ENCODE data around the gene DDAH1. TPM values are rescaled to one million over a fixed set of nuclear protein-coding genes. Genes with fewer than 3 reads are reported as not detected.

DDAH1 gene
- total and polyA plus RNA-seq, 2 of the 4 experiments (the other 2 are of a cell fraction) = 78.0 to 94.5 TPM

DNA sequence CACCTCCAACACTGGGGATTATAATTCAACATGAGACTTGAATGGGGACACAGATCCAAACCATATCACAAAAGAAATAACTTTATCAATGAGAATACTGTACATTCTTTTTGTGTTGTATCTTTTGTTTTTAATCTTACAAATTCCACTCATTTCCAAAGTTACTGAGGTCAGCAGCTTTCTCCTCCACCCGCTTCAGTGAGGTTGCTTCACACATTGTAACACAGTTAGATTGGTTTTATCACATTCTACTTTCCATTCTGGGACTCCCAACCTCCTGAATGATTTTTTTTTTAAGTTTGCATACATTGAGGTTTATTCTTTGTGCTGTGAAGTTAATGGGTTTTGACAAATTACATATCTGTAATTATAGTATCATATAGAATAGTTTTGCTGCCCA, 43.8 kb downstream of the DDAH1 start:
- ChIA-PET POLR2A (ENCODE audit: unreplicated experiment) (no interaction called here), CTCF (interaction anchor here (0.5 kb wide), 1 partner anchor 114 kb away, joined by 3 read pairs; no protein-coding TSS in a partner anchor)
- H3K27ac ChIP-seq (ENCODE audit: insufficient read depth, low read length) = no peak overlapping the region
- no peak overlapping the region for H2AK5ac ChIP-seq (ENCODE audit: low read depth, low read length)
- no peak overlapping the region for H3K14ac ChIP-seq (replicated peaks; ENCODE audit: low read depth, low read length)
- no peak overlapping the region for H3K9ac ChIP-seq (ENCODE audit: low read depth, low read length)
- H4K8ac ChIP-seq (ENCODE audit: low read depth in 2 of 2, low read length in 2 of 2) = no peak overlapping the region
- no peak overlapping the region for H2AK9ac ChIP-seq (replicated peaks; ENCODE audit: low read depth, low read length, poor library complexity)
- TF ChIP-seq RCOR1 (IDR thresholded peaks at IDR 0.05; ENCODE audit: insufficient replicate concordance, low read length) (no peak), RAD21 (IDR thresholded peaks at IDR 0.05; ENCODE audit: low read length) (no peak), MAZ (IDR thresholded peaks at IDR 0.05; ENCODE audit: borderline replicate concordance, low read depth, low read length) (no peak), SMC3 (IDR thresholded peaks at IDR 0.05; ENCODE audit: low read depth, low read length) (no peak), MAFK (IDR thresholded peaks at IDR 0.05; ENCODE audit: low read depth, low read length) (no peak), RFX5 (IDR thresholded peaks at IDR 0.05; ENCODE audit: low read depth, low read length) (no peak), CTCF (conservative IDR thresholded peaks at IDR 0.05; ENCODE audit: low read depth, low read length) (no peak), MXI1 (IDR thresholded peaks at IDR 0.05; ENCODE audit: borderline replicate concordance, low read depth, low read length) (no peak)
- TF ChIP-seq, protein P1, sequence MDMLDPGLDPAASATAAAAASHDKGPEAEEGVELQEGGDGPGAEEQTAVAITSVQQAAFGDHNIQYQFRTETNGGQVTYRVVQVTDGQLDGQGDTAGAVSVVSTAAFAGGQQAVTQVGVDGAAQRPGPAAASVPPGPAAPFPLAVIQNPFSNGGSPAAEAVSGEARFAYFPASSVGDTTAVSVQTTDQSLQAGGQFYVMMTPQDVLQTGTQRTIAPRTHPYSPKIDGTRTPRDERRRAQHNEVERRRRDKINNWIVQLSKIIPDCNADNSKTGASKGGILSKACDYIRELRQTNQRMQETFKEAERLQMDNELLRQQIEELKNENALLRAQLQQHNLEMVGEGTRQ (IDR thresholded peaks at IDR 0.05; ENCODE audit: low read depth, low read length) = no peak
- no peak overlapping the region for H2AFZ ChIP-seq (replicated peaks; ENCODE audit: low read length, poor library complexity)
- H3K56ac ChIP-seq (ENCODE audit: extremely low read depth, insufficient read depth, low read length) = no peak overlapping the region
- no CpG with 5 or more reads among the region's 1 CpG for WGBS, 2 experiments (ENCODE audit: extremely low coverage in 2 of 2, insufficient read length in 1 of 2)
- H2BK20ac ChIP-seq (ENCODE audit: low read depth, low read length) = no peak overlapping the region
- H4K20me1 ChIP-seq (ENCODE audit: insufficient read depth, low read length) = peaks cover 3% of the 10 kb centered on the region; the same call in 1 of the 2 replicates
- no peak overlapping the region for H3K4me3 ChIP-seq (ENCODE audit: insufficient read depth, low read depth, low read length)
- H4K91ac ChIP-seq (ENCODE audit: insufficient read depth, low read depth, low read length) = no peak overlapping the region
- no peak overlapping the region for H3K23ac ChIP-seq (ENCODE audit: low read depth, low read length)
- dilution Hi-C loops (cut with HindIII; ENCODE audit: low sequenced_read_pairs, unreplicated experiment) = no loop called here
- H2BK5ac ChIP-seq (ENCODE audit: low read depth, low read length, poor library complexity, severe bottlenecking) = no peak overlapping the region
- in situ Hi-C loops (cut with MboI; ENCODE audit: low sequenced_read_pairs) = no loop called here
- peaks cover 3% of the 10 kb centered on the region for H3K9me1 ChIP-seq (ENCODE audit: insufficient read depth, low read length)
- peaks cover 35 to 70% of the 10 kb centered on the region in 2 experiments for H3K79me1 ChIP-seq (ENCODE audit: low read depth in 1 of 2, low read length in 2 of 2)
- no peak overlapping the region for H2BK15ac ChIP-seq (ENCODE audit: low read depth, low read length)
- H3K18ac ChIP-seq (ENCODE audit: low read depth, low read length) = no peak overlapping the region
- H2BK120ac ChIP-seq (ENCODE audit: low read depth, low read length) = no peak overlapping the region
- H3K4ac ChIP-seq (ENCODE audit: low read depth, low read length) = no peak overlapping the region
- H3K27me3 ChIP-seq (ENCODE audit: control insufficient read depth, insufficient read depth, low read length) = no peaks in the 10 kb centered on the region
- intact Hi-C loops (cut with micrococcal nuclease) = no loop called here
- ATAC-seq (ENCODE audit: low read depth) (no peak), DNase-seq (no peak)
- peaks cover 10% of the 10 kb centered on the region for H3K9me3 ChIP-seq (ENCODE audit: control insufficient read depth, insufficient read depth, low read length)
- peaks cover 4% of the 10 kb centered on the region for H3K4me1 ChIP-seq (ENCODE audit: control insufficient read depth, insufficient read depth, low read length)
- H4K5ac ChIP-seq (ENCODE audit: low read depth, low read length) = no peak overlapping the region
- no peak overlapping the region for H3K4me2 ChIP-seq (ENCODE audit: low read depth, low read length)
- 0 out of 2 replicates have a peak, but pooled peaks cover 1% of the 10 kb centered on the region for H3K36me3 ChIP-seq (ENCODE audit: control insufficient read depth, insufficient read depth, low read length)
- no TSS peak for BruUV-seq (replicated peaks)
